SW480 (cell line): ENCODE results near the gene GRID1.

Experiments
- DNase-seq: peaks from one replicate; pipeline ENCODE4 v3.0.0-alpha.2; 2016; ENCODE audit warnings: low spot score

GRID1 gene

DNA sequence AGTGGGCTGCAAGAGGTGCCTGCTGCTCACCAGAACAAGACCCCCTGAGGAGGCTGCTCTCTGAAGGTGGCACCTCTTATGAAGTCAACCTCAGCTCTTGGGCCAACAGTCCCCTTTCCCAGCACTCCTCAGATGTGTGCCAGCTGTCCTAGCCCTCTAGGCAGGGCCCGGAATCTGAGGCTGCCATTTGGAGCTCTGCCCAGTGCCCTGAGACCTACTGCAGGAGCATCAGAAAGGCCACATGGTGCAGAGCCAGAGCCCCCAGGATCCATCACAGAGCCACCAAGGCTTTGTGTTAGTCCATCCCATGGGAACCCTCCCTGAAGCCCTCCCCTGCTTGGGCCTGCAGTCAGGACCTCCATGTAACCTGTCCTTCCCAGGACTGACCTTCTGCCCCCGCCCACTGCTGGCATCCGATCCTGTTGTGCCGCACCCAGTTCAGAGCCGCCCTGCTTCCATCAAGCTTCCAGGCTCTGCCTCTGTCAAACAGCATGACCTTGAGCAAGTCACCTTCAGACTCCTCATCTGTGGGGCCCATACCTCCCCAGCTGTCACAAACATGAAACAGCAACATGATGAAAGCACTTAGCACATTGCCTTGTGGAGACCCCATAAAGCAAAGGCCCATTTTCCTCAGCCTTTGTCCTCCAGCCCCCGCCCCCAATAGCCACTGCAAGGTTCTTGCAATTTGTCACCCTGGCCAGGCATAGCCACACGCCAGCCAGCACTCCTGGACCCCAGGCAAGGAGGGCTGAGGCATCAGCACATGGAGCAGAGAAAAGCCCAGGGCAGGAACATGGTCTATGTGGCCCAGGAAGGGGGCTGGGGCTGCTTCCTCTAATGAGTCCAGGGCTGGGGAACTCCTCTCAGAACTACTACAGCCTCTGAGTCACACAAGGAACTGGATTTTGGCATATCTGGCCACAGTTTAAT, 51.7 kb downstream of the GRID1 start:
- DNase-seq, result no peak

DNA sequence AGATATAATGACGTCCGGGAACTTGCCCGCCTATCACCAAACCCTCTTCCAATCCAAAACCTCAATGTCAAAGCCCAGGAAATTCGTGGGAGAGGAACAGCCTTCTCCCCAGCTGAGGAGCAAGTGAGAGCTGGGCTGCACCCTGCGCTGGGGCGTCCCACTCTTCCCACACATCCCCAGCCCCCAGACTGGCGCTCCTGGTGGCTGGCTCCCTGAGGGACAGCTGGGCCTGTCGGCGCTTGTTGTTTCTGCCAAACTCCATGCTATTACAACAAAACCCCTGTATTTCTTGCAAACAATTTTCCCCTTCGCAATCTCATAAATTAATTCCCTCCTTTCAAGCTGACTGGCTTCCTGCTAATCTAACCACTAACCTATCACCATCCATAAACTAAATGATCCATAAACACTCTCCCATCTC, 53.0 kb downstream of the GRID1 start:
- no peak for DNase-seq

DNA sequence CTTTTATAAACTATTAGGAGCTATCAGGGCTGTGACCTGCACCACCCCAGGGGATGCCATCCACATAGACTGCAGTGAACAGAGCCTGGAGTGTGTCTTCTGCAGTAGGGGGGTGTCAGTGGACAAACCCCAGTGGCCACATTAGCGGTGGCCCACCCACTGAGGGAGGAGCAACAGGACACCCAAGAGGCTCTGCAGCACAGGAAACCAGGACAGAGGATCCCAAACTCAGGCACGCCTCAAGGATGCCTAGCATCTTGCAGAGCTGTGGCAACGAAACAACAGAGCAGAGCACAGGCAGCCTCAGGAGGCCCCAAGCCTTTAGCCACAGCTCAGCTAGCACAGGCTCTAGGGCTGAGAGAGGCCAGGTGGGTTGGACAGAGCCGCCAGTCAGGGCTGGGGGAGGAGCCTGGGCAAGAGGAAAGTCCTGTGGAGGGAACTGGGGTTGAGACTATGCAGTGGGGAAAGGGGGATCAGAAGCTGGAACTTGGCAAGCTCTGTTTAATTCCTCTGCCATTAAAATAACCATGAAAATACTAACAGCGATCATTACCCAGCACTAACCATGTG, 53.8 kb downstream of the GRID1 start:
- DNase-seq, result no peak

DNA sequence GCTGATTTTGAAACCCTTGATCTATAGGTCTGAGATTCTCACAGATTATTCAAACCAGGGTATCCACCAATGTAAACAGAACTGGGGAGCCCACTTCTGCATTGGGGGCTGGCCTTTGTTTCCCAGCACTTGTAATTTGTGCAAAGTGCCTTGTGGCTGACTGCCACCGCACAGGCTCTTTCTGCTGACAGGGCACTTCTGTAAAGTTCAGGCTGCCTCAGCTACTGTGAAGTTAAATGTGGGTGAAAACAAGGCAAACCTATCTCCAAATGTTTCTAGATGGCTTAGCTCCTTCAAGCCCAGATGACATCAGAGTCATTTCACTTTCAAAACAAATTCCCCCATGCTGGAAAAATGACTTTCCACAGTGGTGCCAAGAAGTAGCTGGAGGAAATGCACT, 54.7 kb downstream of the GRID1 start:
- DNase-seq, result no peak

DNA sequence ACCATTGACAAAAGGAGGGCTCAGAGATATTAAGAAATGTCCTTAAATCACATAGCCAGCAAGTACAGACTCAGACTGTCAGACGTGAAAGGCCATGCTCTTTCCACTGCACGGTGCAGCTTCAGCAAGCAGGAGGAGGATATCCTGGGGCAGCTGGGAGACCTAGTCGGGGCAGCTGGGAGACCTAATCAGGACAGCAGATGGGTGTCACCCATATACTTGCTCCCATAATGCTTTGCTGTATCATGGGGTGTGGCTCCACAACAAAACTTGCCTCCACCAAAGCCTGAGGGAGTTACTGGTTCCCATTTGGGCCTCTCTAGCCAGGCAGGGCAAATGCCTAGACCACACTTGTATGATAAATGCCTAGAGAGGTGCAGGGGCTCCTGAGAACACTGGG, 55.4 kb downstream of the GRID1 start:
- DNase-seq, result no peak

DNA sequence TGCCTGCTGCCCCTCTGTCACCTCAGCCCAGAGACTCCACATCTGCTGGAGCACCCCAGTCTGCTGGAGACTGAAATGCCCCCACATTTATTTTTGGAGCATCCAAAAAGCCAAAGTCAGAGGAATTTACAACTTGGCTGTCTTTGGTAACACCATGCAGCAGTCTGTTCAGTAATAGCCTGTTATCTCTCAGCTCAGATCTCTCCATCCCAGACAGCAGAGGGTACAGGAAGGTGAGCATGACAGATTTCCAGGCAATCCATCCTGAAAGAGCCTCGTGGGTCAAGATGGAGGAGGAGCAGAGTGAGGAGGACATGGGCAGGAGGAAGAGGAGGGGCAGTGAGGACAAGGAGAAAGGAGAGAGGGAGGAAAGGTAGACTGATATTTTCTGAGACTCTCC, 55.9 kb downstream of the GRID1 start:
- no peak for DNase-seq

DNA sequence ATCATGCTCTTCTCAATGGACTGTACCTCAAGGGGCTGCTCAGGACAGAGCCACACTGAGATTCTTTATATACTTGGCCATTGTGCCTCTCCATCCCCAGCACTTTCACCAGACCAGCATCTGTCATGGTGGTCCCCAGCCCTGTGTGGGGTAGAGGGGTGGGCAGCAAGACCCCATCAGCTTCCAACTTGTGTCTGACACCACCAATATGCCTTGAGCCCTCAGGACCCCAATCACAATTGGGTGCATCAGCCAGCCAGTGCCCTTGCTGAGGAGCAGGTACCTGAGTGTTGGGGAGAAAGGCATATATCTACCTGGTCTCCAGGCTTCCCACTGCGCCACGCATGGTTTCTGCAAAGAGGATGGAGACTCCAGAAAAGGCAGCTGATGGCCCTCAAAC, 56.3 kb downstream of the GRID1 start:
- DNase-seq, result no peak

DNA sequence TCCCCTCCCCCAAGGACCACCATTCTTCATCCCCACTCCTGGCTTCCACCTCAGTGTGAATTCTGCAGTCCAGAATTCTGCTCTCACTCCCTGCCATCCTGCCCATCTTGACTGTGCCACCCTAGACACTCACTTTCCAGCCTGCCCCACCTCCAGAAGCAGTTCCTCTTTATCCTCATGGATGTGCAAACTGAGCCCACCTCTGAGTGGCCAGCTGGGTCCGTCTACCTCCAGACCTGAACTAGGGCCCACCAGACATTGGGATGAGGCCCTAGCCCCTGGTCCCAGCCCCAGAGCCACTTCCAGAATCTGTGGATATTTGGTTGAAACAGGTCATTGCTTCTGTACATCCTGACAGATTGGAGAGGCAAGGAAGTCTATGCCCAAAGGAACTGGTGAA, 58.5 kb downstream of the GRID1 start:
- DNase-seq, result no peak

DNA sequence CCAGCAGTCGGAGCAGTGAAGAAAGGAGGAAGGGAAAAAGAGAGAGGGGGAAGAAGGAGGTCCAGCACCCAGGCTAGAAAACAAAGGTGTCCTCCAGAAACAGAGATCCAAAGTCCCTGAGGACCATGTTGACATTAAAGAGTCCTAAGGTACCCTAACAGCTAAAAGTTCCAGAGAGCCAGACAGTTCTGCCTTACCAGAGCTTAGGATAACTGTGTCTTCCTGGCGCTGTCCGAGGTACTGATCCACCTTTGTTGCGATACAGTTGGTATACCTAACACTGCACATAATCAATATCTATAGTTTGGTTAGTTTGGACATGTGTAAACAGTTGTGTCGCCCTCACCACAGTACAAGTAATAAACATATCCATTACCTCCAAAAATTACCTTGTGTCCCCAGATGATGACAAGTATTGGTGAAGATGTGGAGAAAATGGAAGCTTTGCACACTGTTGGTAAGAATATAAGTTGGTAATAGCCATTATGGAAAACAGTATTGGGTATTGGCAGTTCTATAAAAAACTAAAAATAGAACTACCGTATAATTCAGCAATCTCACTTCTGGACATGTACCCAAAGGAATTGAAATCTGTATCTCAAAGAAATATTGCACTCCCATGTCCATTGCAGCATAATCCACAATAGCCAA, 59.8 kb downstream of the GRID1 start:
- no peak for DNase-seq

DNA sequence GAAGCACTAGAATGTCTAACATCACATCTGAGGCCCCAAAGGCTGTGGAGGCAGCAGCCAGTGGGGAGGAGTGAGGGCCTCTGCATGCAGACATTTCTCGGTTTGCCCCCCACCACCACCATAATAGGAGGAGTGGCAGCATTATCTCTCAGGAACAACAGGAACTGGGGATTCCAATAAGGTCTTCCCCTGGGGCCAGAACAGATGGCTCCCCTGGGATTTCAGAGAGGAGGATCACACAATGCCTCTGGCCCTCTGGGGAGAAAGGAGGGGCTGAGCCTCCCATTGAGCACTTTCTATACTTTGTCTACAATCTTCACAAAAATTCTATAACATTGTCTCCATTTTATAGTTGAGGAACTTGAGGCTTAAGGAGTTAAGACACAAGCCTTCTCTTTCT, 61.1 kb downstream of the GRID1 start:
- DNase-seq, result no peak

DNA sequence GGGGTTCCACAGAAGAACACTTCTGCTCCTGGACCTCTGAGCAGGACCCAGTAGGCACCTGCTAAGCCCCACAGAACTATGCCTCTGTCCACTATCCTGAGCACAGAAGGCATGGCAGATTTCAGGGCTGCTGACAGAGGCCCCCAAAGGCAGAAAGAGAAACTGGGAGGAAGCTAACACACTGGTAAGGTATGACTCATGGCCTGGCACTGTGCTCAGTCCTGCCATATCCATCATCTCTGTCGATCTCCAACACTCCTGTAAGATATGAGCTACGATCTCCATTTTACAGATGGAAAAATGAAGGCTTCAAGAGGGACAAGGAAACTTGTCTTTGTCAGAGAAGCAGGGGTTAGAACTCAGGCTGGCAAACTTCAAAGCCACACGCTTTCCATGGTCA, 62.2 kb downstream of the GRID1 start:
- no peak for DNase-seq

DNA sequence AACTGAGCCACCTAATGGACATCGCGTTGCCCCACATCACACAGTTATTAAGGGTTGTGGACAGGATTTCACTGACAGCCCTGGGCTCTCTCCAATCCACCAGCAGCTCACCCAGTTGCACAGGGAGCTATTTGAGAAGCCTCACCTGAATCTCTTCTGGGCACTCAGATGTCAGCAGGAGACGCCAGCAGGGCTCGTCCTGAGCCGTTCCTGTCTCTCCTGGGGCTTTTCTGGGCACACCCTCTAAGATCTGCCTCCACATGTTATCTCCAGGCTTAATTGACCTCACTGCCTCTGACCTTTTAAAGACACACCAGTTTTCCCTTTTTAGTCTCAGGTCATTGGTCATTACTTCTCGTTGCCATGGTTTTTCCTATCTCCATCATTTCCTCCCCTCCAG, 63.0 kb downstream of the GRID1 start:
- no peak for DNase-seq

DNA sequence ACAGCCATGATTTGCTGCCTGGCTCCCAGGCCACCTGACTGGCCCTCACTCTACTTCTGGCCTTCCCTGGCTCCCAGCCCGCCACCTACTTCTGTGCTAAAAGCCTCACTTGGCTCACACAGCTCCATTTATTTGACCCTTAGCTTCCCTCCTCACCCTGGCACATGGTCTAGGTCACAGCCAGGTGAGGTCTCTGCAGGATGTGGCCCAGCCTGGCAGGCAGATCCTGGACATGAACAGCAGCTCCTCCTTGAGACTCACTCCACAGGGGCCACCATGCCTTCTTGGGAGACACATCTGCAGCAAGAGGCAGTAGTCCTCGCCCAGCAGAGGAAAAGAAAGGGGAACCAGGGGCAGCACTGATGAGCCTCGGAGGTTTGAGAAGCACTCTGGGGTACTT, 64.6 kb downstream of the GRID1 start:
- DNase-seq, result no peak

DNA sequence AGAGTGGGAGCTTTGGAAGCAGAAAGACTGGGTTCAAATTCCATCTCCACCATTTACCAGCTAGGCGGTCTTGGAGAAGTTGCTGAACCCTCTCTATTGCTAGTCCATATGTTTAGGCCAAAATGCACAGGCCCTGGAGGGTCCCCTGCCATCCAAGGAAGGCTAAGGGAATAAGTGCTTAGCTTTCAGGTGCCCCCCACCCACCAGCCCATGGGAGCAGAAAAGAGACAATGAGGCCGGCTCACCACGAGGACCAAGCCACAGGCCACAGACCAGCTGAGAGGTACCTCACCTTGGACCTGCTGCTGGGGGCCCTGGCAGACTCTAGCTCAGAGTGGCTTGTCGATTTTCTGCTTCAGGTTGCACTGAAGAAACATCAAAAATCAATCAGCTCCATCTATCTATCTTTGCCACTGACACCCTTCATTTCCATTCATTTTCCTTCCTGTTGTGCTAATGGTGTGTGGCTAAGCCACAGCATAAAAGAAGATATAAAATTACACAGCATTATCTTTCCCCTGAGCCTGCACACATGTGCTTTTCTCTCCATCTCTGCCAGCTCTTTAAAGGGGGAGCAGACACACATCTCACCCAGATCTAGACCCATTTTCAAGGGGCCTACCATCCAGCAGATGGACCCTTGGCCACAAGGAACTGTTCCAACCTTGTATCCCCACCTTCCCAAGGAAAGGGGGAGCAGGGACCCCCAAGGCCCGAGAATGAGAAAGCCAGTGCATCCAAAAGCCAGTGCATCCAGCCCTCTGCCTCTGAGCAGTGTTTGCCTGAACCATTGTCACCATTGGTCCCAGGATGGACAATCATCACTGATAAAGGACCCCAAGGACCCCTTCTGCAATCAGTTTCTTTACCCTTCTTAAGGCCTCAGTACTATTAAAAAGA, 65.4 kb downstream of the GRID1 start:
- no peak for DNase-seq

DNA sequence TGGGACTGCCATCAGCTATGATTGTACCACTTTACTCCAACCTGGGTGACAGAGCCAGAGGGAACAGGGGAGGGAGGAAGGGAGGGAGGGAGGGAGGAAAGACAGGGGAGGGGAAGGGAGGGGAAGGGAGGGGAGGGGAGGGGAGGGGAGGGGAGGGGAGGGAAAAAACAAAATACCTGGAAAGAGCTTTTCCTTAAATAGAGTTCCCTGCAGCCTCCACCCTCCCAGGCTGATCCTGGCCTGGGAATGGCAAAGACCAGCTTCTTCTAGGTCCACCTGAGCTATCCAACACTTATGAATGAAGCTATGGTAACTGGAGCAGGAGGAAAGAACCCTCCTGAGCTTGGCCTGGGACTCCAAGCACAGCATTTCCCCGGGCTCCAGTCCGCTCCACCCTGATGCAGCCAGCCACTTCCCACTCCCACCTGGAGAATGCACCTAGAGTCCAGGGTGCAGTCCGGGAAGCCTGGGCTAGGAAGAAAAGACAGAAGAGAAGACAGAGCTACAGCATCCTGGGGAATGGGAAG, 66.1 kb downstream of the GRID1 start:
- no peak for DNase-seq

DNA sequence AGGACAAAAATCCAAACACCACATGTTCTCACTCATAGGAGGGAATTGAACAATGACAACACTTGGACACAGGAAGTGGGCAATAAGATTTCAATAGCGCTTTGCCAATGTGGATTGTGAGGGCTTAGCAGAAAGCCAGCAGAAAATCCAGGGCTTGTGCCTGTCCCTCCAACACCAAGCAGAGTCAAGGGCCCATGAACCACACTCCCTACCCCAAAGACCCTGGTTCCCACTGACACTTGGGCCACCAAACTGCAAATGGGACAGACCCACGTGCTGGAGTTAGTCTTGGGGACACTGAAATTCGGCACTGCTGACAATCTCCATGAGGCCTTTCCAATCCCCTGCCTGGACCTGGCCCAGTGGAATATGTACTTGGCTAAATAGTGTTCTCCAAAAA, 67.0 kb downstream of the GRID1 start:
- DNase-seq, result no peak

DNA sequence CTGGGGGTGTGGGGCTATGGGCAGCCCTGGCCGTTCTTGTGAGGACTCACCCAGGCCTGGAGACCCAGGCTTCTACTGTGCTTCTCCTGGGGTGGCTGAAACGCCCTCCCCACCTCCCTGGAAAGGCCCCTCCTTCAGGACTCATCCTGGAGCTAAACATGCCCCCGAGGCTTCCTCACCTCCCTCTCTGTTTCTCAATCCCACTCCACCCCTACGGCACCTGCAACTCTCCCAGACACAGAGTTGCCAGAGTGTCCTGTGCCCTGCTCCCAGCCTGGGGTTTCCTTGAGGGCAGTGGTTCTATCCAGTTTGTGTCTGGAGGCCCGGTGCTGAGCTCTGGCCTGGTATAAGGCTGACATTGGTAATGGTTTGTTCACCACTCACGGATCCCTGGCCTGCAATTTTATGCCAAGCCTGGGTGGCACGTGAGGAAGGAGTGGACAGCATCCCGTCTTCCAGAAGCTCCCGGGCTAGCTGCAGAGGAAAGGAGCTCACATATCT, 68.0 kb downstream of the GRID1 start:
- no peak for DNase-seq

DNA sequence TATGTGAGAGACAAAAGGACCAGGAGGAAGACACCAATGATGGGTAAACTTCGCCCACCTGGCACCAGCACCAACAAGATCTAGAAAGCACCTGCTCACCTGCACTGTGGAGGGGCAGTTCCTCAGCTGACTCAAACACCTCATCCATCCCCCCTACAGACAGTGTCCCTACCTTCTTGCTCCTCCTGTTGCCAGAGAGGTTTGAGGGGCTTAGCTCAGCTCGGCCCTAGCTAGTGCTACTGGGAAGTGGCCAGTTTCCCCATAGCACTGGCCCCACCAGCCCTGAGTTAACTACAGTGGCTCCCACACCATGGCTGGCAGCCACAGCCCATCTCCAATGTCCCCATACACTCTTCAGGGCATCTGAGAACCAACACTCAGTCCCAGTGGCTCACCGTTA, 70.8 kb downstream of the GRID1 start:
- no peak for DNase-seq

DNA sequence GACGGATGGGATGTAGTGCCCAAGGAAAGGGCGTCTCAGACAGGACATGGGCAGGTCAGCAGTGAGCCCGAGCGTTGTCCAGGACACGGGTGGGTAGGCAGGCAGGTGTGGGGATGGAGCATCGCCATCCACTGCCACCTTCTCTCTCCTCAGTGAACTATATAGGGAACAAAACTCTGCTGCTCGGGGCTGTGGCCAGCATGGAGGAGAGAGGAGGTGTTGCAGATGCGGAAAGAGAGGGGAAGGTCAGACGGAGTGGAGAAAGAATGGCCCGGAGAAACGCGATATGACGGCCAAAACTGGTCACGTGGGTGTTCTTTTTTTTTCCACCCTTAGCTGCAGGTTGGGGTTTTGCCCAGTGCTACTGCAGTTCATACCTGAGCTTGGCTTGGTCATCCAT, 71.2 kb downstream of the GRID1 start:
- no peak for DNase-seq

DNA sequence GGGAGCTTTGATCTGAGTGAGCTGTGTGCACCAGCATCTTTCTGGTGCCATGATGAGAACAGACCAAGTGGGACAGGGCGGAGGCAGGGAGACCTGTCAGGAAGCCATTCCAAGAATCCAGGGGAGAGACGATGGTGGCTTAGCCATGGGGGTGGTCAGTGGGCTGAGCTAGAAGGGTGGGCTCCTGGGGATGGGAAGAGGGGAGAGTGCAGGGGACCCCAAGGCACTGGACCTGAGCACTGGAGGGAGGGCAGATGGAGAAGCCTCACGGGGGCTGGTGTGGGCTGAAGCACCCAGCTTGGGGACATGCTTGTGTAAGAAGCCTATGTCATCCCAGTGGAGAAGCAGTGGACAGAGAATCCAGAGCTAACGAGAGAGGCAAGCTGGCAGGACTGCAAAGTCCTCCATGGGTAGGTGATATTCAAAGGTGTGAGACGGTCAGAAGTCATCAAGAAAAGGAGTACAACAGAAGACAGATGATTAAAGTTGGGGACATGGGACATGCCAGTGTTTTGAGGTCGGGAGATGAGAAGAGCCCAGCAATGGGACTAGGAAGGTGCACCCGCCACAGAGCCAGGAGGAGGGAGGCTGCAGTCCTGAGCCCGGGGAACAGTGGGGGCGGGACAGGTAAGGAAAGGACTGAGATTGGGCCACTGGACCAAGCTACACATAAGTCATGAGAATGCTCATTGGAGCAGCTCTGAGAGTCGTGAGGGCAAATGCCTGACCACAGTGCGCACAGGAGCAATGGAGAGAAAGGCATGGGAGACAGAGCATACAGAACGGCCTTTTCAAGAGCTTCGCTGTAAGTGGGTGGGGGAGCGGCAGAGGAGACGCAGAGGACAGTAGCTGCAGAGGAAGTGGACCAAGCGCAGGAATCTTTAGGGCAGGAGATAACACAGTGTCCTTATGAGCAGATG, 72.0 kb downstream of the GRID1 start:
- no peak for DNase-seq

DNA sequence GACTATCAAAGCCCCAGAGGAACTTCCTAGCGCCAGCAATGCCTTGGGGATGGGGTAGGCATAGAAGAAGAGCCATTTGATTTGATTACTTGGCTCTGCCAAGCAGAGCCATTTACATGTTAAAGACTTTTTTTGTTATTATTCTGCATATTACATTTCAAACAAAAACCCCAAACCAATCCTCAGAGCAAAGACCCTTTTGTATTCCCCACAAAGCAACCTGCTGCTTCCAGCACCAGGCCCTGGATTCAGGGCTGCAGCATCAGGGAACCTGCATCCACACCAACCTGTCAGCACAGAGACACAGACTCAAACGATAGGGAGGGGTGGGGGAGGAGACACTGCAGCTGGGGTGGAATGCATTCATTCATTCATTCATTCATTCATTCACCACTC, 73.2 kb downstream of the GRID1 start:
- no peak for DNase-seq
